Smooth muscle cell (in vitro differentiated cells): Measurements from ENCODE around the gene KAT2A. TPM values are rescaled to one million over a fixed set of nuclear protein-coding genes. Genes with fewer than 3 reads are reported as not detected.

Experiments
- DNase-seq: peaks from one replicate; lab custom pipeline; 2025; ENCODE audit not compliant: unreplicated experiment; lab: John Stamatoyannopoulos, UW
- H2AFZ ChIP-seq: fragments of 200-600 bp; sonication (generic); 2 replicates; pipeline ENCODE4 v1.6.0; 2016; ENCODE audit warnings: antibody characterized with exemption, low read depth, mild to moderate bottlenecking
- H3F3A ChIP-seq: fragments of 200-600 bp; sonication (generic); 2 replicates; pipeline ENCODE4 v1.6.0; 2017; ENCODE audit warnings: antibody characterized with exemption, low read depth
- H3K27ac ChIP-seq: fragments of 200-600 bp; sonication (generic); 2 replicates; pipeline ENCODE4 v1.5.1; 2016; ENCODE audit warnings: low read depth, mild to moderate bottlenecking
- H3K27me3 ChIP-seq: fragments of 200-600 bp; sonication (generic); 2 replicates; pipeline ENCODE4 v1.6.1; 2016; ENCODE audit warnings: low read depth, mild to moderate bottlenecking
- H3K36me3 ChIP-seq: fragments of 200-600 bp; sonication (generic); 2 replicates; pipeline ENCODE4 v1.5.1; 2016; ENCODE audit warnings: low read depth
- H3K4me1 ChIP-seq: fragments of 200-600 bp; sonication (generic); 2 replicates; pipeline ENCODE4 v1.5.1; 2016; ENCODE audit warnings: low read depth
- H3K4me2 ChIP-seq: fragments of 200-600 bp; sonication (generic); 2 replicates; pipeline ENCODE4 v1.6.0; 2016; ENCODE audit warnings: mild to moderate bottlenecking
- H3K4me3 ChIP-seq: fragments of 200-600 bp; sonication (generic); 2 replicates; pipeline ENCODE4 v1.5.1; 2016; ENCODE audit warnings: mild to moderate bottlenecking
- H3K79me2 ChIP-seq: fragments of 200-600 bp; sonication (generic); 2 replicates; pipeline ENCODE4 v1.6.0; 2016; ENCODE audit warnings: low read depth, mild to moderate bottlenecking
- H3K9ac ChIP-seq: fragments of 200-600 bp; sonication (generic); 2 replicates; pipeline ENCODE4 v1.6.0; 2016; ENCODE audit warnings: low read depth
- H3K9me3 ChIP-seq: fragments of 200-600 bp; sonication (generic); replicated peaks from 2 replicates; pipeline ENCODE4 v1.5.1; 2016; ENCODE audit warnings: low read depth
- H4K20me1 ChIP-seq: fragments of 200-600 bp; sonication (generic); 2 replicates; pipeline ENCODE4 v1.6.0; 2016; ENCODE audit warnings: low read depth
- WGBS: methylation state at CpG from one replicate; pipeline ENCODE4 v1.1.7; 2016; ENCODE audit warnings: low lambda C conversion rate; 5-methylcytosine and 5-hydroxymethylcytosine counted together
- polyA plus RNA-seq: library from polyadenylated mRNA; unstranded; fragments of >200 nt; fragmentation: Nextera tagmentation; extraction: Ambion mirVana; gene quantifications from 2 replicates; pipeline ENCODE4 v1.2.1, GENCODE V29; 2016
- total RNA-seq: library from RNA; depleted of rRNA; stranded (reverse); fragments of >200 nt; gene quantifications from 2 replicates; pipeline ENCODE4 v1.2.3, GENCODE V29; 2014
- TF ChIP-seq, protein P1 (sequence below): fragments of 200-600 bp; sonication (generic); IDR thresholded peaks from 2 replicates; pipeline ENCODE4 v1.5.1; 2017; ENCODE audit warnings: borderline replicate concordance, mild to moderate bottlenecking, antibody characterized with exemption; ENCODE audit not compliant: insufficient read depth, poor library complexity, severe bottlenecking

The KAT2A gene
- total and polyA plus RNA-seq, 2 experiments from 2014 or later: 17.1 to 25.3 TPM

DNA sequence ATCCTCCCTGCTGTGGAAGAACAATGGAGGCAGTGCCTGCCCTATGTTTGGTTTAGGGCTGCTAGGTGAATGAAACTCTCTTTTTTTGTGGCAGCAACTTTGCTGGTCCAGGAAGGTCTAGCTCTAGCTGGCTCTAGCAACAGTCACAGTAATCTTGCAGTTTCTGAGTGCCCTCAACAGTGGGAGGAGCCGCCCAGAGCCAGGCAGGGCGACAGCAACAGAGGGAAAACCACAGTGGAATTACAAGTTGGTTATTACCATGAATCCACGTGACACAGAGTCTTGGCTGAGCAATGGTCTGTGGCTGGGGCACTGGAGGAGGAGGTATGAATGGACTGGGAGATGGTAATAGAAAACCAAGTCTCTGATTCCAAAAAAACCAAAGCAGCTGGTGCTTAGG is 11.8 kb upstream of the KAT2A start:
- Histone ChIP-seq H3K4me1 (peaks cover 8% of the 10 kb centered on the region), H3F3A (peaks cover 7% of the 10 kb centered on the region), H3K4me2 (peak overlapping the region; percentile 74), H3K36me3 (no peaks in the 10 kb centered on the region), H3K27ac (peak overlapping the region; percentile 70), H3K9ac (no peak overlapping the region), H3K27me3 (no peaks in the 10 kb centered on the region), H3K4me3 (no peak overlapping the region), H3K9me3 (no peaks in the 10 kb centered on the region), H2AFZ (no peak overlapping the region), H3K79me2 (peaks cover 52% of the 10 kb centered on the region), H4K20me1 (peaks cover 88% of the 10 kb centered on the region)
- 10% methylated on average over 3 of the region's 3 CpGs for WGBS
- DNase-seq: peak; percentile 18
- TF ChIP-seq, protein P1, sequence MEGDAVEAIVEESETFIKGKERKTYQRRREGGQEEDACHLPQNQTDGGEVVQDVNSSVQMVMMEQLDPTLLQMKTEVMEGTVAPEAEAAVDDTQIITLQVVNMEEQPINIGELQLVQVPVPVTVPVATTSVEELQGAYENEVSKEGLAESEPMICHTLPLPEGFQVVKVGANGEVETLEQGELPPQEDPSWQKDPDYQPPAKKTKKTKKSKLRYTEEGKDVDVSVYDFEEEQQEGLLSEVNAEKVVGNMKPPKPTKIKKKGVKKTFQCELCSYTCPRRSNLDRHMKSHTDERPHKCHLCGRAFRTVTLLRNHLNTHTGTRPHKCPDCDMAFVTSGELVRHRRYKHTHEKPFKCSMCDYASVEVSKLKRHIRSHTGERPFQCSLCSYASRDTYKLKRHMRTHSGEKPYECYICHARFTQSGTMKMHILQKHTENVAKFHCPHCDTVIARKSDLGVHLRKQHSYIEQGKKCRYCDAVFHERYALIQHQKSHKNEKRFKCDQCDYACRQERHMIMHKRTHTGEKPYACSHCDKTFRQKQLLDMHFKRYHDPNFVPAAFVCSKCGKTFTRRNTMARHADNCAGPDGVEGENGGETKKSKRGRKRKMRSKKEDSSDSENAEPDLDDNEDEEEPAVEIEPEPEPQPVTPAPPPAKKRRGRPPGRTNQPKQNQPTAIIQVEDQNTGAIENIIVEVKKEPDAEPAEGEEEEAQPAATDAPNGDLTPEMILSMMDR: no peak

DNA sequence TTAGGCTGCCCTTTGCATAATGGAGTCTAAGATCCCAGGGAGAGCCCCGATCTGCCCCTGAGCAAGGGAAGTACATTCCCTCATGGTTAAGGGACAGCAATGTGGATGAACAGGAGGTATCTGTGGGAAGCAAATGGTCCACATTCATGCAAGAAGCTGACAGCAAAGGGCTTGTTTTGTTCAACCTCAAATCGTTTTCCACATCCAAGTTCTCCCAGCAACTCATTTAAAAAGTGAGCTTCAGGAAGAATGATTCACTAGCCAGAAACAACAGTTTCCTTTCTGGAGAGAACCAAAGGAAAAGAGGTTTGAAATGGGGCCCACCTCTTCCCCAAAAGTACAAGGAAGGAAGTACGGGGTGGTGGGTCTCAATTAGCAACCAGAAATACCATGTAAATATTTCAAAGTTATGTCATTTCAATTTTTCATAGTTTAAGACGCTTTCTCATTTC is 10.8 kb upstream of the KAT2A start:
- no peak for DNase-seq
- Histone ChIP-seq H3K9me3 (no peaks in the 10 kb centered on the region), H3K4me3 (no peak overlapping the region), H3F3A (peaks cover 7% of the 10 kb centered on the region), H3K4me2 (no peak overlapping the region), H2AFZ (no peak overlapping the region), H4K20me1 (peaks cover 79% of the 10 kb centered on the region), H3K4me1 (peaks cover 8% of the 10 kb centered on the region), H3K36me3 (no peaks in the 10 kb centered on the region), H3K27ac (peak overlapping the region; percentile 58), H3K9ac (no peak overlapping the region), H3K27me3 (no peaks in the 10 kb centered on the region), H3K79me2 (peaks cover 43% of the 10 kb centered on the region)
- 76% methylated on average over 4 of the region's 4 CpGs for WGBS
- TF ChIP-seq, protein P1: no peak

GRCh38 chr17:42131232-42131631 is 10.1 kb upstream of the KAT2A start:
- Histone ChIP-seq H3K4me3 (no peak overlapping the region), H3K9ac (no peak overlapping the region), H3K27ac (no peak overlapping the region), H3K4me1 (peaks cover 8% of the 10 kb centered on the region), H4K20me1 (peaks cover 71% of the 10 kb centered on the region), H3K4me2 (no peak overlapping the region), H2AFZ (no peak overlapping the region), H3K9me3 (no peaks in the 10 kb centered on the region), H3K27me3 (no peaks in the 10 kb centered on the region), H3K36me3 (no peaks in the 10 kb centered on the region), H3K79me2 (peaks cover 36% of the 10 kb centered on the region), H3F3A (peaks cover 7% of the 10 kb centered on the region)
- DNase-seq: no peak
- 100% methylated on average over 4 of the region's 4 CpGs for WGBS
- TF ChIP-seq, protein P1: no peak

GRCh38 chr17:42130310-42130936 is 9.3 kb upstream of the KAT2A start:
- no peak for DNase-seq
- Histone ChIP-seq H3K4me3 (no peak overlapping the region), H2AFZ (no peak overlapping the region), H3K9ac (no peak overlapping the region), H3K27ac (no peak overlapping the region), H3K36me3 (no peaks in the 10 kb centered on the region), H3K4me2 (no peak overlapping the region), H3K27me3 (no peaks in the 10 kb centered on the region), H3K9me3 (no peaks in the 10 kb centered on the region), H4K20me1 (peaks cover 63% of the 10 kb centered on the region), H3K79me2 (peaks cover 36% of the 10 kb centered on the region), H3F3A (peaks cover 7% of the 10 kb centered on the region), H3K4me1 (peaks cover 8% of the 10 kb centered on the region)
- WGBS: 98% methylated on average over 16 of the region's 16 CpGs
- TF ChIP-seq, protein P1: no peak
